Endothelial cell (in vitro differentiated cells): ENCODE results near the gene NPDC1. TPM values are rescaled to one million over a fixed set of nuclear protein-coding genes. Genes with fewer than 3 reads are reported as not detected.

ENCODE experiments used
- DNase-seq: peaks from one replicate; pipeline ENCODE4 v3.0.0; 2021; ENCODE audit warnings: low spot score
- H3K27ac Mint-ChIP-seq: one replicate; pipeline ENCODE4 v1.8.0; 2021; ENCODE audit warnings: mixed read lengths, inconsistent platforms; ENCODE audit not compliant: unreplicated experiment
- H3K27me3 Mint-ChIP-seq: one replicate; pipeline ENCODE4 v1.8.0; 2021; ENCODE audit warnings: mild to moderate bottlenecking, moderate library complexity, mixed read lengths, inconsistent platforms; ENCODE audit not compliant: unreplicated experiment
- H3K36me3 Mint-ChIP-seq: one replicate; pipeline ENCODE4 v1.8.0; 2021; ENCODE audit warnings: mild to moderate bottlenecking, low read depth, mixed read lengths, inconsistent platforms; ENCODE audit not compliant: unreplicated experiment
- H3K4me1 Mint-ChIP-seq: one replicate; pipeline ENCODE4 v1.8.0; 2021; ENCODE audit warnings: mild to moderate bottlenecking, mixed read lengths, inconsistent platforms; ENCODE audit not compliant: unreplicated experiment
- H3K4me3 Mint-ChIP-seq: one replicate; pipeline ENCODE4 v1.8.0; 2021; ENCODE audit warnings: mild to moderate bottlenecking, mixed read lengths, inconsistent platforms; ENCODE audit not compliant: unreplicated experiment
- H3K9me3 Mint-ChIP-seq: one replicate; pipeline ENCODE4 v1.8.0; 2021; ENCODE audit warnings: mixed read lengths, inconsistent platforms; ENCODE audit not compliant: unreplicated experiment
- total RNA-seq: library from RNA; stranded (reverse); fragmentation: NEBNext Ultra II Directional; extraction: Animal tissue kit (Norgen Biotek cat#: 25700); gene quantifications from one replicate; pipeline ENCODE4 v1.2.1, GENCODE V29; 2021; ENCODE audit not compliant: unreplicated experiment
- TF ChIP-seq, protein P1 (sequence below): fragments of 200-600 bp; sonication (generic); IDR thresholded peaks from one replicate; pipeline ENCODE4 v1.5.0; 2021; ENCODE audit warnings: antibody characterized with exemption; ENCODE audit not compliant: unreplicated experiment

Gene NPDC1
- total RNA-seq, 1 donor from 2014 or later: 116 TPM

DNA sequence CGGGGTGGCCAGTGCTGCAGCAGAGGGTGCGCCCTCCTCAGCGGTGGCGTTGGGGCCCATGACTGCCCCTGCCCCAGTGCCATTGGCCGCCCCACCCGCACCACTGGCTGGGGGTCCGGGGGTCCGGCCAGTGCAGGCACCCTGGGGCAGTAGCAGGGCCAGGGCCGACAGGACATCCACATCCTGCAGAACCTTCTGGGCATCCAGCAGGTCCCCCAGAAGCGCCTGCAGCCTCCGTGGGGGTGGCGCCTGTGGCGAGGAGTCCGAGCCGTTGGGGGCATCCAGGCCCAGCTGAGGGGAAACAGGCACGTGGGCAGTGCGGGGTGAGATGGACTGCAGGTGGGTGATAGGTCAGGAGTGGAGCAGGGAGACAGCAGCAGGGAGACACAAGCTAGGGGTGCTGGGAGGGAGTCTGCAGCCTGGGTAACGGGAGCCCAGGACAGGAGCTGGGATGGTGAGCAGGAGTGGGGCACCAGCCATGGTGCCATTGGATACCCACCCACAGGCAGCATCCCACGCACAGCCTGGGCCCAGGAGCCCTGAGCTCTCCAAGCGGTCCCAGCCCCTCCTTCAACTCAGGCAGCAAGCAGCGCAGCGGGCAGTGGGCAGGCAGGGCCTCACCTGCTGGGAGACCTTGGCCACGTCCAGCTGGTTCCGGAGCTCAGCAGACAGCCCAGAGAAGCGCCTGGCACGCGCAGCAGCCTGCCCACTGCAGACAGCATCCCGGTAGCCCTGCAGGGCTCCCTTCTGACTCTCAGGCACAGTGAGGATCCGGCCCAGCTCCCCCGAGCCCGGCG, 25.0 kb downstream of the NPDC1 start:
- H3K4me3 Mint-ChIP-seq: no peak overlapping the region
- no peak overlapping the region for H3K27ac Mint-ChIP-seq
- H3K36me3 Mint-ChIP-seq: no peaks in the 10 kb centered on the region
- peaks cover 5% of the 10 kb centered on the region for H3K27me3 Mint-ChIP-seq
- TF ChIP-seq, protein P1, sequence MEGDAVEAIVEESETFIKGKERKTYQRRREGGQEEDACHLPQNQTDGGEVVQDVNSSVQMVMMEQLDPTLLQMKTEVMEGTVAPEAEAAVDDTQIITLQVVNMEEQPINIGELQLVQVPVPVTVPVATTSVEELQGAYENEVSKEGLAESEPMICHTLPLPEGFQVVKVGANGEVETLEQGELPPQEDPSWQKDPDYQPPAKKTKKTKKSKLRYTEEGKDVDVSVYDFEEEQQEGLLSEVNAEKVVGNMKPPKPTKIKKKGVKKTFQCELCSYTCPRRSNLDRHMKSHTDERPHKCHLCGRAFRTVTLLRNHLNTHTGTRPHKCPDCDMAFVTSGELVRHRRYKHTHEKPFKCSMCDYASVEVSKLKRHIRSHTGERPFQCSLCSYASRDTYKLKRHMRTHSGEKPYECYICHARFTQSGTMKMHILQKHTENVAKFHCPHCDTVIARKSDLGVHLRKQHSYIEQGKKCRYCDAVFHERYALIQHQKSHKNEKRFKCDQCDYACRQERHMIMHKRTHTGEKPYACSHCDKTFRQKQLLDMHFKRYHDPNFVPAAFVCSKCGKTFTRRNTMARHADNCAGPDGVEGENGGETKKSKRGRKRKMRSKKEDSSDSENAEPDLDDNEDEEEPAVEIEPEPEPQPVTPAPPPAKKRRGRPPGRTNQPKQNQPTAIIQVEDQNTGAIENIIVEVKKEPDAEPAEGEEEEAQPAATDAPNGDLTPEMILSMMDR: no peak
- no peaks in the 10 kb centered on the region for H3K9me3 Mint-ChIP-seq
- no peak for DNase-seq
- no peaks in the 10 kb centered on the region for H3K4me1 Mint-ChIP-seq

DNA sequence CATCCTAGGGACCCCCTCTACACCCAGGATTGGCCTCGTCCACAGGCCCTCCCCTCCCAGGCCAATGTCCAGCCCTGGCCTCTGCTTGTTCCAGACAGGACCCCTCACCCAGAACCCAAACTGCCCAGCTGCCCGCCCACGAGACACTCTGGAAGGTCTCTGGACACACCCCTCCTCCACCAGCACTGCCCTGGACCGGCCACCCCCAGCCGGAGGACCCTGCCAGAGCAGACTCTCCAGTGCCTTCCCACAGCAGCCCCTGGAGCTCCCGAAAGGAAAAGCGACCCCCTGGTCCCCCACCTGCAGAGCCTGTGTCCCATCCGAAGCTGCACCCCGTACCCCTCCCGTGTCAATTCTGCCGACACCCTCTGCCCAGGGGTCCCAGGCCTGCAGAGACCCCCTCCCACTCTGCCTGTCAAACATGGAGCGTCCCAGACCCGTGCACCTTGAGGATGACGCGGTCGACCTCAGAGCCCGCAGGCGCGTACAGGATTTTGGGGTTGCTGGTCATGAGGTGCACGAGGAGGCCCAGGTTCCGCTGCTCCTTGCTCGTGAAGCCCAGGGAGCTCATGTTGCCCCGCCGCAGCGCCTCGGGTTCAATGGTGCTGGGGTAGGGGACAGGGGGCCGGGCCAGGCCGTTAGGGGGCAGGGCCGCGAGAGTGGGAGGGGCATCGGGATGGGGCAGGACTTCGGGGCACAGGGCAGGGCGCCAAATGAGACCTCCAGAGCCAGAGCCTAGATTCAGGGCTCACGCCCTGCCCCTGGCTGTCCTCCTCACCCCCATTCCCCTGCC, 25.9 kb downstream of the NPDC1 start:
- H3K27me3 Mint-ChIP-seq: peaks cover 5% of the 10 kb centered on the region
- no peak overlapping the region for H3K27ac Mint-ChIP-seq
- DNase-seq: no peak
- no peak overlapping the region for H3K4me3 Mint-ChIP-seq
- TF ChIP-seq, protein P1: no peak
- H3K36me3 Mint-ChIP-seq: no peaks in the 10 kb centered on the region
- no peaks in the 10 kb centered on the region for H3K4me1 Mint-ChIP-seq
- H3K9me3 Mint-ChIP-seq: no peaks in the 10 kb centered on the region

DNA sequence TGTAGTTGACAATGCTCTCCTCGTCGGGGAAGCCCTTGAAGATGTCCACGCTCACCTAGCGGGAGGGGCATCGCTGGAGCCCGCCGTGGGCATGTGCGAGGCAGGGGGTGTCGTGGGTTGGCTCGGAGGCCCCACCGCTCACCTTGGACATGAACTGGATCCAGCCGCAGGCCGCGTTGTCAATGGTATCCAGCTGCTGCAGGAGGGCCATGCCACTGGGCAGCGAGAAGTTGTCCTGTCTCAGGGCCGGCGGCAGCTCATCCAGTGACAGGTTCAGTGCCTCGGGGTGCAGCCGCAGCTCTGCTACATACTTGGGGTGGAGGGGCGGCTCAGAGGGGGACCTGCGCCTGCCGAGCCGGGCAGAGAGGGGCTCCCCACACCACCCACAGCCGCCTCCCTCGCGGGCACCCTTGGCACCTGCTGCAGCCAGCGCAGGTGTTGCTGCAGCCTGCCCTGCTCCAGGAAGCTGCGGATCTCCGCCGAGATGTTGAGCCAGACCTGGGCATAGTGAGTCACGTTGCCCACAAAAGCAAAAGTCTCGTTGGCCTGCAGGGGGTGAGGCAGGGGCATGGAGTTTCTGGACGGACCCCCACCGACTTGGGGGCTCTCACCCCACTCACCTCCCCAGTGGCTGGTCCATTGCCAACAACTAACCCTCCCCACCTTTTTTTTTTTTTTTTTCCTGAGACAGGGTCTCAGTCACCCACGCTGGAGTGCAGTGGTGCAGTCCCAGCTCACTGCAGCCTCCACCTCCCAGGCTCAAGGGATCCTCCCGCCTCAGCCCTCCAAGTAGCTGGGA, 27.0 kb downstream of the NPDC1 start:
- no peak overlapping the region for H3K4me3 Mint-ChIP-seq
- H3K36me3 Mint-ChIP-seq: no peaks in the 10 kb centered on the region
- H3K4me1 Mint-ChIP-seq: no peaks in the 10 kb centered on the region
- H3K27me3 Mint-ChIP-seq: peaks cover 5% of the 10 kb centered on the region
- TF ChIP-seq, protein P1: no peak
- H3K27ac Mint-ChIP-seq: no peak overlapping the region
- no peaks in the 10 kb centered on the region for H3K9me3 Mint-ChIP-seq
- DNase-seq: no peak

DNA sequence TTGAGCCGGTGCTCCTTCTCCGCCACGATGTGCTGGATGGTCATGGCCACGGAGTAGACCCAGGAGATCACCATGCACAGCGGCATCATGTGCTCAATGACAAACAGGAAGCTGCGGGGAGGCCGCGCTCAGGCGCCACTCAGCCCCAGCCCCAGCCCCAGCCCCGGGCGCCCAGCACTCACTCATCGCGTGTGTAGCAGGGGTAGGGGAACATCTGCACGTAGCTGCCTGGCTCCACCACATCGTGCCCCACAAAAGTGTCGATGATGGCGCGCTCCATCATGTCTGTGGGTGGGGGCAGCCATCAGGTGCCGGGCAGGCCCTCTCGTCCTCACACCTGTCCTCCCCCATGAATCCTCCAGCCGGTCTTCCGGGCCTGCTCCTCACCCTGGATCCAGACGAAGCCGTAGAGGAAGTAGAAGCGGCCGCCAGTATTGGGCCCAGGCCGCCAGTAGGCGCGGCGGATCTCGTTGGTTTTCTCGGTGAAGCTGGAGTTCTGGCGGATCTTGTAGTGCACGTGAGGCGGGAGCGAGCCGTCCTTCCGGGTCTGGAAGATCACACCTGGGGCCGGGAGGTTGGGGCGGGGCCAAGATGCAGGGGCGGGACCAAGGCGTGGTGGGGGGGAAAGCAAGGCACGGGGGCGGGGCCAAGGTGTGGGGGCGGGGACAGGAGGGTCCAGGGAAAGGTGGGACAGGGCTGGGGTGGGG, 28.0 kb downstream of the NPDC1 start:
- Mint-ChIP-seq H3K4me3 (no peak overlapping the region), H3K27ac (no peak overlapping the region), H3K27me3 (peaks cover 4% of the 10 kb centered on the region), H3K4me1 (no peaks in the 10 kb centered on the region), H3K36me3 (no peaks in the 10 kb centered on the region), H3K9me3 (no peaks in the 10 kb centered on the region)
- no peak for DNase-seq
- TF ChIP-seq, protein P1: no peak
